HG02885 (cell line): Measurements from ENCODE around the gene SSTR3.

Experiments
- ATAC-seq: cut with Tn5 transposase; IDR thresholded peaks from one replicate; pipeline ENCODE4 v1.9.1; 2021; ENCODE audit warnings: mild to moderate bottlenecking; ENCODE audit not compliant: unreplicated experiment, poor library complexity

Gene SSTR3

DNA sequence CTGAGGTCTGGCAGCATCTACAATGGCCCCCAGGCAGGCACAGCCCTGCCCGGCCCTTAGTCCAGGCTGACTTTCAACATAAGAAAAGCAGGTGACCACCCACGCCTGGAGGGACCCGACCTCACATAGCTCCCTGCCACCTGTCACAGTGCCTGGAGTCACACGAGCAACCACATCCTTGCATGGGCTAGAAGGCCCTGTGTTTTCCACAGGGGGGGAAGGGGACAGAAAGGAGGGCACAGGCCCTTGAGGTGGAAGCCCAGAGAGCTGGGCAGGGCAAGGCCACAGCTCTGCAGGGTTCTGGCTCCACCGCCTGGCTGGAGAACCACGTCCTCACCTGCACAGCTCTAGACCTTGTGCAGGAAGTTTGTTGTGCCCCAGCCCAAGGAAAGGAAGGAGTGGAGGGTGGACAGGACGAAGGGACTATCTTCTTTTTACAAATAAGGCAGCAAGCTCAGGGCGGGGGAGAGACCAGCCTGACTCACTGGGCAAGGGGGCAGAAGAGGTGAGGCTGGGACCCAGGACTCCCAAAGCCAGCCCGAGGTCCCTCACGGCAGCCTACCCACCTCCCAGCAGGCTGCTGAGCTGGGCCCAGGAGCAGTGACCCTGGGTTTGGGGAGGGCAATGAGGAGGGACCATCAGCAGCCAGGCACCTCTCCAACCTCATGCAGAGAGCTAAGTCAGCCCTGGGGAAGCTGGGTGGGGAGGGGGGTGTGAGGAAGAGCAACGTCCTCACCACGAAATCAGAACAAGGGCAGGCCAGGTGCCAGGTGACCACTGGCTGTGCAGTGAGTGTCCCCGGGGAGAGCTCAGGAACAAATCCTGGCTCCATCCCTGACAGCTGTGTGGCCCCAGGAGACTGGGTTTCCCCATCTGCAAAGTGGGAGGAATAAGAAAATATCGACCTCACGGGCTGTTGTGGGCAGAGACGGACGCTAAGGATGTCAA, 28.6 kb downstream of the SSTR3 start:
- ATAC-seq = no peak

DNA sequence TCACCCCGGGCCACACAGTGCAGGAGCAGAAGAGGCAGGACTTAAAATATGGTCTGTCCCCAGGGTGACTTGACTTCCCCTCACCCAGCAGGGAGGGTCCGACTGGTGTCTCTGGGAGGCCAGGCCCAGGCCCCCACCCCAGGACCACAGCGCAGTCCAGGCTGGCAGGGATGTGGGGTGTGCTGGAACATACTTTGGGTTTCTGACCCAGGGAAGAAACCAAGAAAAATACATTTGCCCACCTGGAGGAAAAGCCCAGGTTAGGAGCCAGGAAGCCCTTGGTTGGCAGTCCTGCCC, 29.4 kb downstream of the SSTR3 start:
- ATAC-seq = no peak

DNA sequence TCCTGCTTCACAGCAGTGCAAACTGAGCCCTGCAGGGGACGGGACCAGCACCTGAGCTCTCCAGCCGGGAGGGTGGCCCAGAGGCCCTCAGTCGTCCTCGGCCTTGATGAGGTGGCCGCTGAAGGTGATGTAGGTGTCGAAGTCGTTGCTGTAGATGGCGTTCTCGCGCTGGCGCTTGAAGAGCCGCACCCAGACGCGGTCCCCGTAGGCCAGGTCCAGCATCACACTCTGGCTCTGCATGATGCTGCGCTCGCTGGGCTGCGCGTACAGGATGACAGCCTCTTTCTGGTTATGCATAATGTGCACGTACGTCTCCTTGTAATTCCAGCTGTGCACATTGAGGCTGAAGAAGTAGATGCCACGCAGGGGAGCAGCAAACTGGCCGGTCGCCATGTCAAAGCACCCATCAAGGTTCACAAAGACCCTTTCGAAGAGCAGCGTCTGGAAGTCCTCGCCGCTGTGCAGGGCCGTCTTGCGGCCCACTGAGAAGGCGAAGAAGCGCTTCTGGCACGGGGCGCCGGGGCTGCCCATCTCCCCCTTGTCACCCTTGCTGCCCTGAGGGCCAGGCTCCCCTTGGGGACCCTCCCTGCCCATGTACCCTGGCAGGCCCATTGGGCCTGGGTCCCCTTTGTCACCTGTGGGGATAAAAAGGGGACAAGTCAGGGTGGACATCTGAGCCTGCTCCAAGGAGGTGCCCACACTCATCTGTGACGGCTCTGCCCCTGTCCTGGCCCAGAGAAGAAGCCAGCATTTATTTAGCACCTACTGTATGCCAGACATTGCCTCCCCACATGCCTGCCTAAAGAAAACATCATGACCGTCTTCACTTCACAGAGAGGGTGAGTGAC, 30.0 kb downstream of the SSTR3 start:
- no peak for ATAC-seq

DNA sequence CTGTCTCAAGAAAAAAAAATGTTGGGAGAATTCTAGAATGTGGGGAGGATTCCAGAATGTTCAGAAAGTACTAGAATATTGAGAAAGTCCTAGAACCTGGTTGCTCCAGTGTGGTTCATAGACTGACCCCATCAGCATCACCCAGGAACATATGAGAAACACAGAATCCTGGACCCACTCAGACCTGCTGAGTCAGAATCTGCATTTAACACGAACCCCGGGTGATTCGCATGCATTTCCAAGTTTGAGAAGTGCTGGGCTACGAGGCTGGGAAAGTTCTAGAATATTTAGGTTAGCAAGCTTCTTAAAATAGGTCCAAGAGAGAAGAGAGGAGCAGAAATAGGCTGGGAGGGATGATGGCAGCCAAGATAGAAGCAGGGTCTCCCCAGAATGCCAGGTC, 30.6 kb downstream of the SSTR3 start:
- ATAC-seq = no peak

DNA sequence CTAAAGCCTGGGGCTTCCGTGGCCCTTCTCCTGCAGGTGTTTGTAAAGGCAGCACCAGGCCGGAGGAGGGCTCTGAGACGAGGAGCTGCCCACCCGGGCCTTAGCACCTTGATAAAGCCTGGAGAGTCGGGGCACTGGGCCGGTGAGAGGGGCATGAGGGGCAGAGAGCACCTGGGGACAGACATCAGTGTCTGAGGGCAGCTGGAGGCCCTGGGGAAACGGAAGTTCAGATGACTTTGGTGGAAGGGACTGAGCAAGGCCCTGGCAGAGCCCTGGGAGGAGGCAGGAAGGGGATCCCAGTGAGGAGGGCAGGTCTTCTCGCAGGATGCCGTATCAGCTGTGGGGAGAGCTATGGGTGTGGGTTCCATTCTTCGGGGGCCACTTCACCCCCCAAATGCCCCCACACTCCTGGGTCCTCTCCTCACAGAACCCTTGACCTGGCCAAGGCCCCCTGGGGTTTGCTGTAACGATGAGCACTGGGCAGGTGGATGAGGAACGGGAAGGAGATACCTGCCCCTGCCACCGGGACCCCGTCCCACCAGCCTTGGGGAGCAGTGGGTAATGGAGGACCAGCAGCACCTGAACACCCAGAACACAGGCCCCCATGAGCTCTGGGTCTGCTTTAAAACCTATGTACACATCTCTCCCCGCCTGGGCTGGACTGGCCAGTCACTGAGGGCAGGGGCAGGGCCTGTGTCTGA, 31.6 kb downstream of the SSTR3 start:
- ATAC-seq = no peak

DNA sequence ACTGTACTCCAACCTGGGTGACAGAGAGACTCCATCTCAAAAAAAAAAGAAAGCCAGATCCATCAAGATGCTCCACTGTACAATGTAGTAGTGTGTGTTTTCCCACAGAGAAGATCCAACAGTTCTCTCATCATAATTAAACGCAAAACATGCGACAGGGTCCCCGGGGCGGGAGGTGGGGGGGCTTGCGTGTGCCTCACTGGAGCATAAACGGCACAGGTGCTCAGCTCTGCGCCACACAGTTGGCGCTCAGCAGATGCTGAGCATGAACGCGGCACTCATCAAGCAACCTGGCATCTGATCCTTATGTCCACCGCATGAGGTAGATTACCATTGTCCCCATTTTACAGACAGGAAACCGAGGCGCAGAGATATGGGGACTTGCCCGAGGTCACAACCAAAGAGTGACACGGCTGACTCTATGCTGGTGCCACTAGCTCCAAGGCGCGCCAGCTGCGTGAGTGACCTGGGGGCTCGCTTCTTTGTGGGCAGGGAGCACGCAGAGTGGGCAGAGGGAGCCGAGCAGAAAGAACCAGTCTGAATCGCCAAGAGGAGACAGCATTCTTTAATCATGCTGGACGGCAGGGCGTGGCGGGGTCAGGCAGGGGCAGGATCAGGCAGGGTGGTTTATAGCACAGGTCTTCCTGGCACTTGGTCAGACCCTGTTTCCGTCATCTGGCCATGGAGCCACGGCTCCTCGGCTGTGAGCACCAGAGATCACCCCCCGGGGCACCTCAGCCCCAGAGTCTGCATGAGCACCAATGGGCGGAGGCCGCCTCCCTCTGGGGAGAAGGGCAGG, 32.5 kb downstream of the SSTR3 start:
- ATAC-seq = no peak

DNA sequence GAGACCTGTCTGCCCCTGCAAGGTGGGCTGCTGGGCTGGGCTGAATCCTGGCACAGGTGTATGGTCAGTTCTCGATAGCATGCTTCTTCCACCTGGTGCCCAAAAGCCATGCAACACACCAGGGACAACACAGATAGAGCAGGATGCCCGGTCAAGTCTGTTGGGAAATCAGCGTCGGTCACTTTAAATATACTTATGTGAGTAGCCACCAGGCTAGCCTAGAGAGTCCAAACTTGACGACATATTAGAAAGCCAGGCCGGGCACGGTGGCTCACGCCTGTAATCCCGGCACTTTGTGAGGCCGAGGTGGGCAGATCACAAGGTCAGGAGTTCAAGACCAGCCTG, 33.2 kb downstream of the SSTR3 start:
- ATAC-seq = no peak

DNA sequence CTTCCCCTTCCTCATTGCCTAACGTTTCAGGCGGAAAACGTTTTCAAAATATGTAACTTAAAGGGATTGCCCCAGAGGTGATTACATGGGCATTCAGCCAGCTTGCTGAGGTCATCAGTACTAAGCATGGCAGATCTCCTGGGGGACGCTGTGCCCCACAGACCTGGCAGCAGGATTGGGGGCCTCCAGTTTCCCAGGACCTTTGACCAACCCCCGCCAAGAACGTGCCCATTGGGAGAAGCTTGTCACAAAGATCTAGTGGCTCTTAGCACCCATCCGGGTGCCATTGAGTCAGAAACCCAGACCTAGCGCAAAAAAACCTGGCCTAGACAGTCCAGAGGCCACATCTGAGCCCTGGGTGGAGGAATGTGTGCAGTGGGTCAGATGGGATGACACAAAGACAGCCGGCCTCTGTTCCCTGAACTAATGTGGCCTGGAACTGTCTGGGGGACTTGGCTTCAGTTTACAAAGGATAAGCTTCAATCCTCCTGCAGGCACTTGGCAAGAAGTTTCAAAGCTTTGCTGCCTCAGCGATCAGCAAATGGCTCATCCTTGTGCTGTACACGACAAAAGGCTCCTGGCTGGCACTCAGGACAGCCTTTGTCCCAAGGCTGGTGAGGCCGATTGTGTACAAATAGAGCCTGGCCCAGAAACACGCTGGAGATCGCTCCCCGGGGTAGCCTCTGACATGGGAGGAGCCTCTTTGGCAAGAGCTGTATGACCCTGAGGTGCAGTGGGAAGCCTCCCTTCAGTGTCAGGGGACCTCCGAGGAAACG, 33.7 kb downstream of the SSTR3 start:
- ATAC-seq = no peak

DNA sequence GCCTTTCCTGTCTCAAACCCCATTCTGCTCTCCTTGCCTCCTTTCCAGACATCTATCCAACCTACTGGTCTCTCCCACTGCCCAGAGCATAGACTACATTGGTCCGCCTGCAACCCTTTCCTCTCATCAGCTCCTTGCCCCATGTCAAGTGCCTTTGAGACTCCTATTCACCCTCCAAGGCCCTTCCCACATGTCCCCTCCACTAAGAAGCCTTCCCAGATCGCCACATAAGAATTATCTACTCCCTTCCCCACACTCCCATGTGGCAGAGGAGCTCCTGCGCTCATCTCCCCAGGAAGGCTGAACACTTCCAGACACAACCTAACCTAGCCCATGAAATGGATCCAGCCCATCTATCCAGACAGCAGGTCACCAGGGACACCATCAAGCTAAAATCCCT, 34.5 kb downstream of the SSTR3 start:
- ATAC-seq = no peak

DNA sequence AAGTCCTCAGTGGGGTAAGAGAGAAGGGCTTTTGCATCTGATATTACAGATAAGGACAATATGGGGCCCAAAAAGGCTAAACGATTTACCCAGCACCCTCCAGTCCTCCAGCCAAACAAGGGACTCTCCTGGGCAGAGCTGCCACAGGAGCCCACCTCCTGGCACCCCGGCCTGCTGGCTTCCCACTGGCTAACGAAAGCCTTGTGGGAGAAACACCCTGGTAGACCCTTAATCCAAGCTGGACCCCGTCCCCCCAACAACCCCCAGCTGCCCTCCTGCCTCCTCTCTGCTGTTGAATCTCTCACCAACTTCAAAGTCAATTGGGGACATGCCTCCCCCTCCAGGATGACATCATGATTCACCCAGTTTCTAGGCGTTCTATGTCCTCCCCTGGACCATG, 35.1 kb downstream of the SSTR3 start:
- no peak for ATAC-seq

DNA sequence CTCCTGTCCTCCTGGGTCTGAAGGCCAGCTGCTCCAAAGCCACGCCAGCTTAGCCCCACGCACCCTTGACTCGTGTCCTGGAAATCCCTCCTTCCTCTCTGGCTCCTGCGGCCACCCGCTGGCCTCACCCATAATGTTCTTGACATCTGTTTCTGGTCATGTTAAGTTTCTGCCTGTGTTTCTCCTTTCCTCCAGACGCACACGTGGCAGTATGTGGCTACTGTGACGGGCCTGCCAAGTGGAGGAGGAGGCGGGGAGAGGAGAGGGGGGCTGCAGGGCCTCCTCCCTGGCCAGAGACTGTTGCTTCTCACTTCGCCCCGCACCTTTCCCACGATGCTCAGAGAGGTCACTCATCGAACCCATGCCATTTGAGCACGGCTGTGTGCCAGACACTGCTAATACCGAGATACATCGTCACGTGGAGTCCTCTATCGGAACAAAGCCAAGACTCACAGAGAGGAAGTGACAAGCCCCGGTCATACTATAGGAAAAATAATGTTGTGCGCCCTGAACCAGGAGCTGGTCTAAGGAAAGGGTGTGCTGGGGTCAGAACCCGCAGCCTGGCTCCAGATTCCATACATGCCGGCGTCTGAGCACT, 35.7 kb downstream of the SSTR3 start:
- ATAC-seq = no peak

DNA sequence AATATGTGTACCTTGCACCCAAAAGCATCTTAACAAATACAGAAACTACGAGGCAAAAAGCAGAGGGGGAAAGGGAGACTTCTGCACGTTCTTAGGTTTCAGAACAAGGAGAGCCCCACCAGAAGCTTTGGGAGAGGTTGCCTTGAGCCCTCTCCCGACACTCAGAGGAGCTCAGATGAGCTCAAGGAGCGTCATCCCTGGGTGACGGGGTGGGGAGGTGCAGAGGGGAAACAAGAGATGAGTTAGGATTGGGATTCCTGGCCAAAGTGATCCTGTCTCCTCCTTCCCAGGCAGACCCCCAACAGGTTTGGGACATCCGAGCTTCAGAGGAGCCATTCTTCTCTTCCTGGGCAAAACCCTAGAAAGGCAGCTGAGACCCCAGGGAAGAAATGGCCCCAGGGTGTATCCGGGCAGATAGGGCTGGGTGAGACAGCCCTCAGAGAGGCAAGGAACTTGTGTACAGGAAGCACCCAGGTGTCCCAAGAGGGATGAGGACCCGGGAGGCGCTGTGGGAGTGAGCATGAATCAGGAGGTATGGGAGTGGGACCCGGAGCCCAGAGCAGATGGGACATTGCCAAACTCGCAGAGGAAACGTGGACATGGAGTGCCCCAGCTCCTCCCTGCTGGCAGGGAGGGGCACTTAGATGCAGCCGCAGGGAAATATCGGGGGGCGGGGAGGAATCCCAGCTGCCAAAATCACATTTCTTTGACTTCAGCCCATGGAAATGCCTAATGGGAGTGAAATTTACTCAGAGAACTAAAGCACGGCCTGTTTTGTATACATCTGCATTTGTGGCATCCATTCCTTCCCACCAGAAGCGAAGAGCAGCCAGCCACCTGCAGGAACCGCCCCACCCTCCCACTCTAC, 36.6 kb downstream of the SSTR3 start:
- ATAC-seq = no peak

DNA sequence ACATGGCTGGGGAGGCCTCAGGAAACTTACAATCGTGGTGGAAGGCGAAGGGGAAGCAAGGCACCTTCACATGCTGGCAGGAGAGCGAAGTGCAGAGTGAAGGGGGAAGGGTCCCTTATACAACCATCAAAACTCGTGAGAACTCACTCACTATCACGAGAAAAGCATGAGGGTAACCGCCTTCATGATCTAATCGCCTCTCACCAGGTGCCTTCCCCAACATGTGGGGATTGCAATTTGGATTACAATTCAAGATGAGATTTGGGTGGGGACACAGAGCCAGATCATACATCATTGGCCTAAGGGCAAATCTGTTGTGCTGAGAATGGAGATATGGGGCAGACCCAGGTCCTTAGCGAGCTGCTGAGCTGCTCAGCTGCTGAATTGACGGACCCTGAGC, 37.3 kb downstream of the SSTR3 start:
- ATAC-seq = no peak

DNA sequence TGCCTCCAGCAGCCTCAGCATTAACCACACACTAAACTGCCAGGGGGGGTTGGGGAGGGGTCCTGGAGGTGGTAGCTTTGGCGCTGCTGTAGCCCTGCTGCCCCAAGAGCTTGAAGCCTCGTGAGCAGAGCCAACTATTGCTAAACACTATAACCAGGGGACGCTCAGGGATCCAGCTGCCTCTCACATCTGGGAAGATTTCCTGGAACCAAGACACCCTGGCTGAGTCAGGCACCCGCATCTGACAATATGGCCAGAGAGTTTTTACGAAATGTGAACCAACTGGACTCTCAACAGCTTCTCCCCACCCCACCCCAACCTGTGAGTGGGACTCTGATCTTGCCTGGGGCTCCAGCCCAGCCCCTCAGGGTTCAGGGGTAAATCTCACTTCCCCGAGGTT, 38.6 kb downstream of the SSTR3 start:
- no peak for ATAC-seq

DNA sequence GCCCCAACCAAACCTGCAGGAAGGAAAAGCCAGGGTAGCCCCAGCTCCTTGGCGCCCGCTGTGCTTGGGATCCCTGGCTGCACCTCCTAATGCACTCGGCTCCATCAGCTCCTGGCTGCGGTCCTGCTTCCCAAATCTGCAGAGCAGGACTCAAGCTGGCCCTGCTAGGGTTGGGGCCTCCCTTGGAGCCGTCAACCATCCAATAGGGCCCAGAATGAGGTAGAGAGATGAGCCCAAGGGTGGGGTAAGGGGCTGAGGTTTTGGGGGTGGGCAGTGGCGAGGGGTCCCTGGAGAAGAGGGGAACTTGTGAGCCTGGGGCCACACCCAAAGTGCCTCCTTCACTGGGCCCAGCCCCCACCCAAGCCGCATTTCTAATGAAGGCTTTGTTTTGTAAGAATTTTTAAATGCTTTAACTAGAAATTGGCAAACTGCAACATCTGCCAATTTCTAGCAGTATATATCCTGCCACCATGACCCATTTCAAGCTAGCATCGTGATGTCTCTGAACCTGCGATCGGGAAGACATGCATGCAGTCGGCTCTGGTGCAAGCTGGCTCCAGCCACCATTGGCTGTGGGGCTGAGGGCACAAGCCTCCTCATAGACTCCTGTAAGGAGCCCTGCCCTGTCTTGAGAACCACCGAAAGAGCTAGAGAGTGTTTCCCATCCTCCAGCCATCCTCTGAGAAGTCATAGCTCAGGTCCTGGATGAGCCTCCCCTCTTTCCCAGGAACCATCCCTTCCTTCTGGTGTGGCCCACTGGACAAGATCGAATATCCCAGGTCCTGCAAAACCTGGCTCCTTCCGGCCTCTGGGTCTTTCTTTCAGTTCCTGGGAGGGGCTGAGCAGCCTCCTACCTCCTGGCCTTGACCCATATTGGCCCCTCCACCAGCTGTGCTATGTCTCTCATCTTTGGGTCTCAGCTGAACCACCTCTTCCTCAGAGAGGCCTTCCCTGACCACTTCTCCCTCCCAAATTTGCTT, 39.7 kb downstream of the SSTR3 start:
- no peak for ATAC-seq

DNA sequence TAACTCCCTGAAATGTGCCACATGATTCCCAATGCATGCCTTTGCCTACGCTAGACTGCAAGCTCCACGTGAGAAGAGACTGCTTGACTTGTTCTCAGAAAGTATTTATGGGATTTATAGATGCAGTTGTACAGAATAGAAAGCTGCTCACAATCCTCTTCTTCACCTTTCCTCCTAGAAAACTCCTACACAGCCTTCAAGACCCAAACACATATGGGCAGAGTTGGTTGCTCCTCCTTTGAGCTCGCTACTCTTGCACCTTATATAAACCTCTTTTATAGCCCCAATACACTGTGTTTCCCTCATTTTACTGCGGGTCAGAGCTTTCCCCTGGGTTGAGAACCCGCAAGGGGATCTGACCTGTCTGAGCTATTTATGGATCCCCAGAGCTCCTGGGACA, 40.6 kb downstream of the SSTR3 start:
- ATAC-seq = no peak
